ENCODE data around the gene OGFOD3. TPM values are rescaled to one million over a fixed set of nuclear protein-coding genes. Genes with fewer than 3 reads are reported as not detected.
A peak's percentile ranks its signal among the peaks of the same experiment; 100 is the strongest.
"Not testable (repeated sequence)": the region's sequence is repeated elsewhere in the genome, so short reads cannot be mapped to it uniquely, and the experiment has no call there.

The OGFOD3 gene
- total RNA-seq, 1 donor from 2014 or later = 20.9 TPM

DNA sequence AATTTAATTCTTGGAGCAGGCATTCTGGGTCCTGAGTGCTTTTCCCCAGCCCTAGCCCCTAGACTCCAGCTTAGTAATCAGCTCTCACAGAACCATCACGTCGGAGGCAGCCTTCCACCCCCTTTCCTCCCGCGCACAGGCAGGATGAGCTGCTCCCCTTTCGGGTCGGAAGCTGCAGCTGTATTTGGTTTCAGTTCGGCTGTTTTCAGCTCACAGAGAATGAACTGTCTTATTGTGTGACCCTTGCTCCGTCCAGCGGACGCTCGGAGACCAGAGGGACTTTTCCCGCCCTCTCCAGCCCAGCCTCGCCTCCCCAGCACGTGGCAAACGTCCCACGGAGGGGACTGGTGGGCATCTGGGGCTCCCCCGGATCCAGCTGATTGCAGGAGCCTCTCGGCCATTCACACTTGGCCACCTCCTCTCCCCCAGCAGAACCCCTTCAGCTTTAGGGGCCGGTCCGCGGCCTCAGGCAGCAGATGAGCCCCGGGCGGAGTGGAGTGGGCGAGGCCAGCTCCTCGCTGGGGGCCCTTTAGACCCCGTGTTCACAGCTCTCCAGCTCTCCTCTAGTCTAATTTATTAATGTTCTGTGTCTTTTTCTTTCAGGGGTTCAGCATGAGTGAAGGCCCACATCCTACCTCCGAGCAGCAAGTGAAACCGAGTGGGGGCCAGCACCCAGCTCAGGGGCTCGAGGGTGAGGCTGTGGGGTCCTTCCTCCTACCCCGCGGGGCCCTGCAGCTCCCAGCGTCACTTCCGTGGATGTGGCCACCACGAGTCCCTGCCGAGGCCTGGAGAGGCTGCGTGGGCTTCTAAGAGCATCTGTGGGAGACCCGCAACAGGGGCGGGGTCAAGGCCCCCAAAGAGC lies 47.7 kb downstream of the OGFOD3 start:
- H3K9ac ChIP-seq (ENCODE audit: low read depth in 1 of 3, low read length in 3 of 3) = peak overlapping the region in 2 of 3 donors; percentile 40 to 57
- no peaks in the 10 kb centered on the region for H3K9me3 ChIP-seq (ENCODE audit: control insufficient read depth in 3 of 3, low read length in 3 of 3)
- H3K27ac ChIP-seq (ENCODE audit: low read depth, low read length) = no peak overlapping the region
- H3K4me3 ChIP-seq (ENCODE audit: low read length in 3 of 3) = peak overlapping the region; percentile 52 to 71 (median 65)
- peaks cover 8 to 23% (median 16%) of the 10 kb centered on the region in 3 donors for H3K4me1 ChIP-seq (ENCODE audit: control insufficient read depth in 3 of 3, insufficient read depth in 3 of 3, low read length in 3 of 3)
- H3K27me3 ChIP-seq (ENCODE audit: control insufficient read depth in 3 of 3, insufficient read depth in 3 of 3, low read length in 3 of 3) = peaks cover 25 to 42% (median 41%) of the 10 kb centered on the region in 3 donors
- no peaks in the 10 kb centered on the region for H3K36me3 ChIP-seq (ENCODE audit: control insufficient read depth in 3 of 3, insufficient read depth in 3 of 3, low read length in 3 of 3)

DNA sequence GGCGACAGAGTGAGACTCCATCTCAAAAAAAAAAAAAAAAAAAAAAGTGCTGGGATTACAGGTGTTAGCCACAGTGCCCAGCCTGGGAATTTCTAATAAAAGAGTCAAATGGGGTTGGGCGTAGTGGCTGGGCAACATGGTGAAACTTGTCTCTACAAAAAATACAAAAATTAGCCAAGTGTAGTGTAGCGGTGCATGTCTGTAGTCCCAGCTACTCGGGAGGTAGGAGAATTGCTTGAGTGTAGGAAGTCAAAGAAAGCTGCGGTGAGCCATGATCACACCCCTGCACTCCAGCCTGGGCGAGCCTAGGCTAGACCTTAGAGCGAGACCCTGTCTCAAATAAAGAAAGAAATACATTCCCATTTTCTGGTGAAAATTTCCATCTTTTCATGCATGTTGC lies 49.2 kb downstream of the OGFOD3 start:
- Histone ChIP-seq H3K27me3 (ENCODE audit: control insufficient read depth in 3 of 3, insufficient read depth in 3 of 3, low read length in 3 of 3) (peaks cover 15 to 33% (median 31%) of the 10 kb centered on the region in 3 donors), H3K9me3 (ENCODE audit: control insufficient read depth in 3 of 3, low read length in 3 of 3) (no peaks in the 10 kb centered on the region), H3K9ac (ENCODE audit: low read depth in 1 of 3, low read length in 3 of 3) (no peak overlapping the region), H3K36me3 (ENCODE audit: control insufficient read depth in 3 of 3, insufficient read depth in 3 of 3, low read length in 3 of 3) (no peaks in the 10 kb centered on the region), H3K27ac (ENCODE audit: low read depth, low read length) (no peak overlapping the region), H3K4me1 (ENCODE audit: control insufficient read depth in 3 of 3, insufficient read depth in 3 of 3, low read length in 3 of 3) (peaks cover 8 to 23% (median 16%) of the 10 kb centered on the region in 3 donors), H3K4me3 (ENCODE audit: low read length in 3 of 3) (no peak overlapping the region)

GRCh38 chr17:82367724-82368524 lies 50.5 kb downstream of the OGFOD3 start:
- Histone ChIP-seq H3K4me1 (ENCODE audit: control insufficient read depth in 3 of 3, insufficient read depth in 3 of 3, low read length in 3 of 3) (peaks cover 8 to 23% (median 16%) of the 10 kb centered on the region in 3 donors), H3K9ac (ENCODE audit: low read depth in 1 of 3, low read length in 3 of 3) (no peak overlapping the region), H3K36me3 (ENCODE audit: control insufficient read depth in 3 of 3, insufficient read depth in 3 of 3, low read length in 3 of 3) (no peaks in the 10 kb centered on the region), H3K9me3 (ENCODE audit: control insufficient read depth in 3 of 3, low read length in 3 of 3) (no peaks in the 10 kb centered on the region), H3K27ac (ENCODE audit: low read depth, low read length) (no peak overlapping the region), H3K4me3 (ENCODE audit: low read length in 3 of 3) (no peak overlapping the region), H3K27me3 (ENCODE audit: control insufficient read depth in 3 of 3, insufficient read depth in 3 of 3, low read length in 3 of 3) (peaks cover 12 to 33% (median 31%) of the 10 kb centered on the region in 3 donors)

DNA sequence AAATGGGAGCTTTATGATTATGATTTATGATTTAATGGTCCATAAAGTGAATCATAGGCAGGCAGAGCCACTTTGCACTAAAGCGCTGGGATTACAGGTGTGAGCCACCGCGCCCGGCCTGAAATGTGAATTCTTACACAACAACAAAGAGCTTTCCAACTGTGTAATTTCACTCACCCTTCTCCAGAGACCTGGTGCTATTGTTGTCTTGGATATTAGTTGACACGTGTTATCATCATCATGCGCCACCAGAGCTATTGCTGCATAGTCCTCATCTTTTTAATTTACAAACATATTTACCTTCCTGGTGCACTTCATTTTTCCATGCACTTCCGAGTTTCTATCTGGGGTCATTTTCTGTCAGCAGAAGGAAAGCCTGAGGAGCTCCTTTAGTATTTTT lies 51.6 kb downstream of the OGFOD3 start:
- Histone ChIP-seq H3K9ac (ENCODE audit: low read depth in 1 of 3, low read length in 3 of 3) (no peak overlapping the region), H3K4me1 (ENCODE audit: control insufficient read depth in 3 of 3, insufficient read depth in 3 of 3, low read length in 3 of 3) (peaks cover 8 to 12% (median 11%) of the 10 kb centered on the region in 3 donors)

GRCh38 chr17:82365606-82366295 lies 52.6 kb downstream of the OGFOD3 start:
- Histone ChIP-seq H3K4me3 (ENCODE audit: low read length in 3 of 3) (no peak overlapping the region), H3K9me3 (ENCODE audit: control insufficient read depth in 3 of 3, low read length in 3 of 3) (no peaks in the 10 kb centered on the region), H3K27me3 (ENCODE audit: control insufficient read depth in 3 of 3, insufficient read depth in 3 of 3, low read length in 3 of 3) (peaks cover 8 to 18% (median 14%) of the 10 kb centered on the region in 3 donors), H3K36me3 (ENCODE audit: control insufficient read depth in 3 of 3, insufficient read depth in 3 of 3, low read length in 3 of 3) (no peaks in the 10 kb centered on the region), H3K27ac (ENCODE audit: low read depth, low read length) (no peak overlapping the region), H3K9ac (ENCODE audit: low read depth in 1 of 3, low read length in 3 of 3) (no peak overlapping the region), H3K4me1 (ENCODE audit: control insufficient read depth in 3 of 3, insufficient read depth in 3 of 3, low read length in 3 of 3) (peaks cover 3 to 5% (median 3%) of the 10 kb centered on the region in 3 donors)

More for the DNA sequence above, 51.6 kb downstream of the OGFOD3 start:
- Histone ChIP-seq H3K27me3 (ENCODE audit: control insufficient read depth in 3 of 3, insufficient read depth in 3 of 3, low read length in 3 of 3) (peaks cover 12 to 24% (median 22%) of the 10 kb centered on the region in 3 donors), H3K36me3 (ENCODE audit: control insufficient read depth in 3 of 3, insufficient read depth in 3 of 3, low read length in 3 of 3) (no peaks in the 10 kb centered on the region), H3K9me3 (ENCODE audit: control insufficient read depth in 3 of 3, low read length in 3 of 3) (no peaks in the 10 kb centered on the region), H3K4me3 (ENCODE audit: low read length in 3 of 3) (no peak overlapping the region), H3K27ac (ENCODE audit: low read depth, low read length) (no peak overlapping the region)

DNA sequence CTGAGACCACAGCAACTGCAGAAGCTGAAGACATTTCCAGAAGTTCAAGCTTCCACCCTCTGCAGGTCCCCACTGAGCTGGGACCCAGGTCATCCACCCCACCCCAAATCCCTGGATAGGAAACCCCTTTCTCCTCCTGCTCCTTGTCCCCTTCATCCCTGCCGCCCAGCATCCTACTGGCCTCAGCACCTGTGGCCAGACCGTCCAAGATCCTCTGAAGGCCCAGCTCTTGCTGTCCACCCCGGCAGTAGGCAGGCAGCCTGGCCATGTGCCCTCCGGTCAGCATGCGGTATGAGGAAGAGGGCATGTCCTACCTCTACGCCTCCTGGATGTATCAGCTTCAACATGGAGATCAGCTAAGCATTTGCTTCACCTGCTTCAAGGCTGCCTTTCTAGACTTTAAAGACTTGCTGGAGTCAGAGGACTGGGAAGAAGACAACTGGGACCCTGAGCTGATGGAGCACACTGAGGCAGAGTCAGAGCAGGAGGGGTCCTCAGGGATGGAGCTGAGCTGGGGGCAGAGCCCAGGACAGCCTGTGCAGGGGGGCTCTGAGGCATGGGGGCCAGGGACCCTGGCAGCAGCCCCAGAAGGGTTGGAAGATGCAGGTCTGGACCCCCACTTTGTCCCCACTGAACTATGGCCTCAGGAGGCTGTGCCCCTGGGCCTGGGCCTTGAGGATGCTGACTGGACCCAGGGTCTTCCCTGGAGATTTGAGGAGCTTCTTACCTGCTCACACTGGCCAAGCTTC lies 56.3 kb downstream of the OGFOD3 start:
- Histone ChIP-seq H3K36me3 (ENCODE audit: control insufficient read depth in 3 of 3, insufficient read depth in 3 of 3, low read length in 3 of 3) (no peaks in the 10 kb centered on the region), H3K4me1 (ENCODE audit: control insufficient read depth in 3 of 3, insufficient read depth in 3 of 3, low read length in 3 of 3) (peaks cover 0 to under 1% (median 0%) of the 10 kb centered on the region in 3 donors), H3K9ac (ENCODE audit: low read depth in 1 of 3, low read length in 3 of 3) (no peak overlapping the region), H3K27ac (ENCODE audit: low read depth, low read length) (no peak overlapping the region), H3K27me3 (ENCODE audit: control insufficient read depth in 3 of 3, insufficient read depth in 3 of 3, low read length in 3 of 3) (peaks cover 9 to 13% (median 11%) of the 10 kb centered on the region in 3 donors), H3K4me3 (ENCODE audit: low read length in 3 of 3) (no peak overlapping the region), H3K9me3 (ENCODE audit: control insufficient read depth in 3 of 3, low read length in 3 of 3) (no peaks in the 10 kb centered on the region)

DNA sequence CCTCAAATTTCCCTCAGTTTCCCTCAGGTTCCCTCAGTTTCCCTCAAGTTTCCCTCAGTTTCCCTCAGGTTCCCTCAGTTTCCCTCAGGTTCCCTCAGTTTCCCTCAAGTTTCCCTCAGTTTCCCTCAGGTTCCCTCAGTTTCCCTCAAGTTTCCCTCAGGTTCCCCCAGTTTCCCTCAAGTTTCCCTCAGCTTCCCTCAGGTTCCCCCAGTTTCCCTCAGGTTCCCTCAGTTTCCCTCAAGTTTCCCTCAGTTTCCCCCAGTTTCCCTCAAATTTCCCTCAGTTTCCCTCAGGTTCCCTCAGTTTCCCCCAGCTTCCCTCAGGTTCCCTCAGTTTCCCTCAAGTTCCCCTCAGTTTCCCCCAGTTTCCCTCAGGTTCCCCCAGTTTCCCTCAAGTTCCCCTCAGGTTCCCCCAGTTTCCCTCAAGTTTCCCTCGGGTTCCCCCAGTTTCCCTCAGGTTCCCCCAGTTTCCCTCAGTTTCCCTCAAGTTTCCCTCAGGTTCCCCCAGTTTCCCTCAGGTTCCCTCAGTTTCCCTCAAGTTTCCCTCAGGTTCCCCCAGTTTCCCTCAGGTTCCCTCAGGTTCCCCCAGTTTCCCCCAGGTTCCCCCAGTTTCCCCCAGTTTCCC lies 58.8 kb downstream of the OGFOD3 start:
- not testable (repeated sequence) for H3K27ac ChIP-seq (ENCODE audit: low read depth, low read length); H3K4me1 ChIP-seq (ENCODE audit: control insufficient read depth in 3 of 3, insufficient read depth in 3 of 3, low read length in 3 of 3); H3K36me3 ChIP-seq (ENCODE audit: control insufficient read depth in 3 of 3, insufficient read depth in 3 of 3, low read length in 3 of 3); H3K4me3 ChIP-seq (ENCODE audit: low read length in 3 of 3); H3K9me3 ChIP-seq (ENCODE audit: control insufficient read depth in 3 of 3, low read length in 3 of 3); H3K9ac ChIP-seq (ENCODE audit: low read depth in 1 of 3, low read length in 3 of 3)
- peaks cover 15 to 35% (median 25%) of the 10 kb centered on the region in 3 donors for H3K27me3 ChIP-seq (ENCODE audit: control insufficient read depth in 3 of 3, insufficient read depth in 3 of 3, low read length in 3 of 3)

- H3K4me3 ChIP-seq (ENCODE audit: low read length in 3 of 3) = no peak within 1 kb of the TSS
- H3K4me1 ChIP-seq (ENCODE audit: control insufficient read depth in 3 of 3, insufficient read depth in 3 of 3, low read length in 3 of 3) = peaks cover 7 to 8% (median 8%) of the 10 kb centered on the region in 3 donors
- H3K9ac ChIP-seq (ENCODE audit: low read depth in 1 of 3, low read length in 3 of 3) = no peak within 1 kb of the TSS
- no peaks in the 10 kb centered on the region for H3K9me3 ChIP-seq (ENCODE audit: control insufficient read depth in 3 of 3, low read length in 3 of 3)
- H3K36me3 ChIP-seq (ENCODE audit: control insufficient read depth in 3 of 3, insufficient read depth in 3 of 3, low read length in 3 of 3) = no peaks in the 10 kb centered on the region
- peaks cover 16 to 42% (median 25%) of the 10 kb centered on the region in 3 donors for H3K27me3 ChIP-seq (ENCODE audit: control insufficient read depth in 3 of 3, insufficient read depth in 3 of 3, low read length in 3 of 3)
- H3K27ac ChIP-seq (ENCODE audit: low read depth, low read length) = no peak within 1 kb of the TSS
Measured at GRCh38 chr17:82358465-82359350, 59.7 kb downstream of the OGFOD3 start, which contains the start of gene TEX19. TSS of gene TEX19 (plus strand) at chr17:82359247. CDS start at chr17:82362151, 2,904 bp downstream.

Measured in skeletal muscle tissue (tissue), 4 donors.